ENCODE results near the gene TSPAN17. TPM values are rescaled to one million over a fixed set of nuclear protein-coding genes. Genes with fewer than 3 reads are reported as not detected.

TSPAN17 gene
- total RNA-seq, 1 donor from 2014 or later: 57.5 TPM

DNA sequence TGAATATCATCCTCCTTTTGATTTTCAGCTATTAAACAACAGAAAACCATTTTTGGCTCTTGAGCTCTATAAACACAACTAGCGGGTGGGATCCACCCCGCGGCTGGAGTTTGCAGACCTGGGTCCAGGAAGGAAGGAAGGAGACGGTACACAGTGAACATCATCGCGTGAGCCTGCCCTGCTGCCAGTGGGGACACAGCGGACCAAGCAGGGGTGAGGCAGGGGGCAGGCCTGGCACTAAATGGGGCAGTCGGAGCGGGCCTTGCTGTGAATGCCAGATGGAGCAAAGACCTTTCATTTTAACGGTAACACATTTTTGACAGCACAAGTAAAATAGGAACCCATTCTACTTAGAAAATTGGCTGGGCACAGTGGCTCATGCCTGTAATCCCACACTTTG lies 14.4 kb downstream of the TSPAN17 start:
- peak overlapping the region; percentile 50 for H3K27ac Mint-ChIP-seq (ENCODE audit: unreplicated experiment)
- no peaks in the 10 kb centered on the region for H3K9me3 Mint-ChIP-seq (ENCODE audit: unreplicated experiment)
- DNase-seq (ENCODE audit: low spot score): no peak
- H3K36me3 Mint-ChIP-seq (ENCODE audit: low read depth, unreplicated experiment): no peaks in the 10 kb centered on the region
- TF ChIP-seq, protein P1, sequence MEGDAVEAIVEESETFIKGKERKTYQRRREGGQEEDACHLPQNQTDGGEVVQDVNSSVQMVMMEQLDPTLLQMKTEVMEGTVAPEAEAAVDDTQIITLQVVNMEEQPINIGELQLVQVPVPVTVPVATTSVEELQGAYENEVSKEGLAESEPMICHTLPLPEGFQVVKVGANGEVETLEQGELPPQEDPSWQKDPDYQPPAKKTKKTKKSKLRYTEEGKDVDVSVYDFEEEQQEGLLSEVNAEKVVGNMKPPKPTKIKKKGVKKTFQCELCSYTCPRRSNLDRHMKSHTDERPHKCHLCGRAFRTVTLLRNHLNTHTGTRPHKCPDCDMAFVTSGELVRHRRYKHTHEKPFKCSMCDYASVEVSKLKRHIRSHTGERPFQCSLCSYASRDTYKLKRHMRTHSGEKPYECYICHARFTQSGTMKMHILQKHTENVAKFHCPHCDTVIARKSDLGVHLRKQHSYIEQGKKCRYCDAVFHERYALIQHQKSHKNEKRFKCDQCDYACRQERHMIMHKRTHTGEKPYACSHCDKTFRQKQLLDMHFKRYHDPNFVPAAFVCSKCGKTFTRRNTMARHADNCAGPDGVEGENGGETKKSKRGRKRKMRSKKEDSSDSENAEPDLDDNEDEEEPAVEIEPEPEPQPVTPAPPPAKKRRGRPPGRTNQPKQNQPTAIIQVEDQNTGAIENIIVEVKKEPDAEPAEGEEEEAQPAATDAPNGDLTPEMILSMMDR (IDR thresholded peaks at IDR 0.05; ENCODE audit: unreplicated experiment): no peak
- H3K27me3 Mint-ChIP-seq (ENCODE audit: unreplicated experiment): peaks cover 5% of the 10 kb centered on the region
- H3K4me1 Mint-ChIP-seq (ENCODE audit: unreplicated experiment): no peaks in the 10 kb centered on the region
- peak overlapping the region; percentile 52 for H3K4me3 Mint-ChIP-seq (ENCODE audit: unreplicated experiment)

DNA sequence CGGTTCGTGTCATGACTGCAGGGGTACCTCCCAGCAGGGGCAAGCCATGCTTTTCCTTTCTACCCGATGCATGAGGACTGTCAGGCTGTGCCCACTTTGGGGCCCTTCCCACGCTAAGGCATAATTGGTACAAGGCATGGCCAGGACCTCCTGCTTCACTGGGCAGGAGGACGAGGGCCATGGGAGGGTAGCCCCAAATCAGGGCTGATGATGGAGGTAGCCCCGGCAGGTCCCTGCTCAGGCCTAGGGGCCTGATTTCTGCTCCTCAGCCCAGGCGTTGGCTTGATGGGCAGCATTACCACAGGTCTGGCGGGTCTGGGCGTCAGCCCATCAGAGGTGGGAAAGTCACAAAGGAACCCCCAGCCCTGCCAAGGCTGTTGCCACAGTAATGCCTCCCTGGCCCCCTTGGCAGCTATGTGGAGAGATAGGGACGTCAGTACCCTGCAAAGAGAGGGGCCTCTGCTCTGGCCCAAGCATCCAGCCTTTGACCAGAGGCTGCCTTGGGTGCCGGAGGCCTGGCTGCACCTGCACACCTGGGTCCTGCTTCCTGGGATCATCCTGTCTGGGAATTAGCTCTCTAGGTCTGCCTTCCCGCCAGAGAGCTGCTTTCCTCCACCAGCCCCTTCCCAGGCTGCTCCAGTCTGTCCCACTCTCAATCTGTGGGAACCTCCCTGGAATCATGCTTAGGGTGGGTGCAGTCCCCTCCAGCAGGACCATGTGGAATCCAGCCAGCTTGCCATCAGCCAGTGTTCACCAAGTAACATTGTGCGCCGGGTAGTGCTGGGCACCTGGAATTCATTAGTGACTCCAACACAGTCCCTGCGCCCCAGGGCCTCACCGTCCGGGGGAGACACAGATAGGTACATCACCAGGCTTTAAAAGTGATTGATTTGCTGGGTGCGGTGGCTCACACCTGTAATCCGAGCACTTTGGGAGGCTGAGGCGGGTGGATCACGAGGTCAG lies 15.4 kb downstream of the TSPAN17 start:
- DNase-seq (ENCODE audit: low spot score): no peak
- TF ChIP-seq, protein P1 (IDR thresholded peaks at IDR 0.05; ENCODE audit: unreplicated experiment): no peak
- Mint-ChIP-seq H3K27ac (ENCODE audit: unreplicated experiment) (no peak overlapping the region), H3K9me3 (ENCODE audit: unreplicated experiment) (no peaks in the 10 kb centered on the region), H3K27me3 (ENCODE audit: unreplicated experiment) (peaks cover 5% of the 10 kb centered on the region), H3K4me1 (ENCODE audit: unreplicated experiment) (no peaks in the 10 kb centered on the region), H3K36me3 (ENCODE audit: low read depth, unreplicated experiment) (no peaks in the 10 kb centered on the region), H3K4me3 (ENCODE audit: unreplicated experiment) (no peak overlapping the region)

DNA sequence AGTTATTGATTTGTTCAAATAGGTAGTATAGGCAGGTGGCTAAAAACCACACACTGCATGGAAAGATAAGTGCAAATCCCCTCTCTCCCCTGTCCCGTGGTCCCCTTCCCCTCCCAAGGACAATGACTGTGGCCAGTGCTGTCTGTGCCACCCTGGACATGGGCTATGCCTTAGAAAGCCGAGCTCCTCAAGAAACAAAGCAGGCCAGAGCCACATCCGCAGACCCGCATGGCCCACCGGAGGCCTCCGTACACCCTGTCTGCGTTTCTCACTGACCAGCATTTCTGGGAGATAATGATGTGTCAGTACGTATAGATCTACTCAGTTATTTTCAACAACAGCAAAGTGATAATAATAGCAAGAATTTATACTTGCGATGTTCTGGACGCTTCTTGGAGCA lies 16.3 kb downstream of the TSPAN17 start:
- H3K4me1 Mint-ChIP-seq (ENCODE audit: unreplicated experiment): no peaks in the 10 kb centered on the region
- peaks cover 5% of the 10 kb centered on the region for H3K27me3 Mint-ChIP-seq (ENCODE audit: unreplicated experiment)
- H3K4me3 Mint-ChIP-seq (ENCODE audit: unreplicated experiment): no peak overlapping the region
- H3K36me3 Mint-ChIP-seq (ENCODE audit: low read depth, unreplicated experiment): no peaks in the 10 kb centered on the region
- TF ChIP-seq, protein P1 (IDR thresholded peaks at IDR 0.05; ENCODE audit: unreplicated experiment): no peak
- no peaks in the 10 kb centered on the region for H3K9me3 Mint-ChIP-seq (ENCODE audit: unreplicated experiment)
- no peak for DNase-seq (ENCODE audit: low spot score)
- H3K27ac Mint-ChIP-seq (ENCODE audit: unreplicated experiment): no peak overlapping the region

DNA sequence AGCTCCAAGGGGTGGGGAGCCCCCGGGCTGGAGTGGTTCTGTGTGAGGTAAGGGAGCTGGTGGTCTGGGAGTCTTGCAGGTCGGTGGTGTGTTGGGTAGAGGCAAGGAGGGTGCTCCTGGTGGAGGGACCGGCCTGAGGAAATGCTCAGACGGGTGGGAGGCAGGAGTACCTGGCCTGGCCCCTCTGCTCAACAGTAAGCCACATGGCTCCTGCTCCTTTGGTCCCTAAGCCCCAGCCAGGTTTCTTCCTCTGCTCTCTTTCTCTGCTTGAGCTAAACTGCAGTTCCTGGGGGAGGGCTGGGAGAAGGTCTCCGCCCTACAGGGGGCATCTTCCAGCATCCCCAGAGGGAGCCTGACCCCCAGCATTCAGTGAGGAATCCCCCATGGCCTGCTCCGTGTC lies 17.2 kb downstream of the TSPAN17 start:
- TF ChIP-seq, protein P1 (IDR thresholded peaks at IDR 0.05; ENCODE audit: unreplicated experiment): no peak
- H3K27me3 Mint-ChIP-seq (ENCODE audit: unreplicated experiment): peaks cover 7% of the 10 kb centered on the region
- no peaks in the 10 kb centered on the region for H3K4me1 Mint-ChIP-seq (ENCODE audit: unreplicated experiment)
- H3K36me3 Mint-ChIP-seq (ENCODE audit: low read depth, unreplicated experiment): no peaks in the 10 kb centered on the region
- DNase-seq (ENCODE audit: low spot score): no peak
- H3K9me3 Mint-ChIP-seq (ENCODE audit: unreplicated experiment): no peaks in the 10 kb centered on the region
- H3K27ac Mint-ChIP-seq (ENCODE audit: unreplicated experiment): no peak overlapping the region
- no peak overlapping the region for H3K4me3 Mint-ChIP-seq (ENCODE audit: unreplicated experiment)

DNA sequence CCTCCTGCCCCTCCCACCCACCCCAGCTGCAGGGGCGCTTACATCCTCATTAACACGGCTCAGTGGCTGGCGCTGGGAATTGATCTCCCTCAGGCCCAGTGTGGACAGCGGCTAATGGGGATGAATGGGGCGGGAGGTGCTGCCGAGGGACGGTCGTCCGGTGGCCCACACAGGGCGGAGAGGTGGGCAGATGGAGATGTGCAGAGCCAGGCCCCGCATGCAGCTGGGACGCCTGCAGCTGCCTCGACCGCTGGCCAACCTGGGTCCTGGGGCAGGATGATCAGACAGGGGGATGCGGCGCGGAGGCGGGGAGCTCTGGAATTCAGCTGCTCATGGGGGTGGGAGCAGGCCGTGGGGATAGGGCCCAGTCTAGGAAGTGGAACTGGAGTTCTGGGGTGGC lies 17.6 kb downstream of the TSPAN17 start:
- no peak overlapping the region for H3K4me3 Mint-ChIP-seq (ENCODE audit: unreplicated experiment)
- no peaks in the 10 kb centered on the region for H3K4me1 Mint-ChIP-seq (ENCODE audit: unreplicated experiment)
- TF ChIP-seq, protein P1 (IDR thresholded peaks at IDR 0.05; ENCODE audit: unreplicated experiment): no peak
- H3K36me3 Mint-ChIP-seq (ENCODE audit: low read depth, unreplicated experiment): no peaks in the 10 kb centered on the region
- H3K9me3 Mint-ChIP-seq (ENCODE audit: unreplicated experiment): no peaks in the 10 kb centered on the region
- H3K27ac Mint-ChIP-seq (ENCODE audit: unreplicated experiment): no peak overlapping the region
- peaks cover 7% of the 10 kb centered on the region for H3K27me3 Mint-ChIP-seq (ENCODE audit: unreplicated experiment)
- DNase-seq (ENCODE audit: low spot score): no peak

Data from endothelial cell (in vitro differentiated cells).